Measurements from ENCODE around the gene RCOR3.
"Not testable (repeated sequence)": the region's sequence is repeated elsewhere in the genome, so short reads cannot be mapped to it uniquely, and the experiment has no call there.

RCOR3 gene

GRCh38 chr1:211260141-211261107 is 1.3 kb downstream of the RCOR3 start:
- peak in 1 of 2 experiments; percentile 20 for DNase-seq (ENCODE audit: low read depth in 2 of 2)

DNA sequence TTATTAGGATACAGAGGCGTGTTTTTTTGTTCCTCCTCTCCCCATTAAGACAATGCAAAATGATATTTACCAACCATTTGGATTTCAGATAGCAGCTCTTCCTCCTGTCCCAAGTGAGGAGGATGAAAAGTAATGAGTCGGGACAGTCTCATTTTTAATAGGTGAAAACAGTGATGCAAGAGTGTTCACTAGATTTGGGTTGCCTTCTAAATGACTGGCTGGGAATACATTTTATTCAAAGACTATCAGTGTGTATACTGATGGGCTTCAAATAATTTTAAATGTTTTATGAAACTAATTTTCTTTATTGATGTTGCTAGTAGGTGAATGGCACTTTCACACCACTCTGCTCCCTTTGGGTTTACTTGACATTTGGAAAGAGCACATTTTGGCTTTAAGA is 2.1 kb downstream of the RCOR3 start:
- no peak for DNase-seq (ENCODE audit: low read depth in 2 of 2)

DNA sequence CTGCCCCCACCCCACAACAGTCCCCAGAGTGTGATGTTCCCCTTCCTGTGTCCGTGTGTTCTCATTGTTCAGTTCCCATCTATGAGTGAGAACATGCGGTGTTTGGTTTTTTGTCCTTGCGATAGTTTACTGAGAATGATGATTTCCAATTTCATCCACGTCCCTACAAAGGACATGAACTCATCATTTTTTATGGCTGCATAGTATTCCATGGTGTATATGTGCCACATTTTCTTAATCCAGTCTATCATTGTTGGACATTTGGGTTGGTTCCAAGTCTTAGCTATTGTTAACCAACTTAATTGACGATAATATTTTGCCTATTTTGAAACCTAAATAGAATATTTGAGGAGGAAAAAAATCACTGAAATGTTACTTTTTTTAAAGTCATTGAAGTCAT is 3.9 kb downstream of the RCOR3 start:
- DNase-seq (ENCODE audit: low read depth in 2 of 2) = not testable (repeated sequence)

DNA sequence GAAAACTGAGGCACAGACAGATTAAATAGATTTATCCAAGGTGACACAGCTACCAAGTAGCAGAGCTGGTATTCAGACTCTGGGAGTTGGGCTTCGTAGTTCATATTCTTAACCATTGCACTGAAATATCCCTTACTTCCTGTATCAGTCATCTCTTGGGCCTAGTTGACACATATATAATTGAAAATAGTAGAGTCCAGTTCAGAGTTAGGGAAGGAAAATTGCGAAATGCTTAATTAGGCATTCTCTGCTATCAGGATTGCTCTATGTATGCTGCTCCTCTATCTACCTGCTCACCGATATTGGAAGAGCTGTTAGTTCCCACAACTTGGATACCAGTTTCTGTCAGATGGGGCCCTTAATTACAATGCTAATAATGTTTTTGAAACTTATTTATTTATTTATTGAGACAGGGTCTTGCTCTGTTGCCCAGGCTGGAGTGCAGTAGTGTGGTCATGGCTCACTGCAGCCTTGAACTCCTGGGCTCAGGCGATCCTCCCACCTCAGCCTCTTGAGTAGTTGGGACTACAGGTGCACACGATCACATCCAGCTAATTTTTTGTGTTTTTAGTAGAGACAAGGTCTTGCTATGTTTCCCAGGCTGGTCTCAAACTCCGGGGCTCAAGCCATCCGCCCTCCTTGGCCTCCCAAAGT is 8.2 kb downstream of the RCOR3 start:
- DNase-seq (ENCODE audit: low read depth in 2 of 2) = no peak

DNA sequence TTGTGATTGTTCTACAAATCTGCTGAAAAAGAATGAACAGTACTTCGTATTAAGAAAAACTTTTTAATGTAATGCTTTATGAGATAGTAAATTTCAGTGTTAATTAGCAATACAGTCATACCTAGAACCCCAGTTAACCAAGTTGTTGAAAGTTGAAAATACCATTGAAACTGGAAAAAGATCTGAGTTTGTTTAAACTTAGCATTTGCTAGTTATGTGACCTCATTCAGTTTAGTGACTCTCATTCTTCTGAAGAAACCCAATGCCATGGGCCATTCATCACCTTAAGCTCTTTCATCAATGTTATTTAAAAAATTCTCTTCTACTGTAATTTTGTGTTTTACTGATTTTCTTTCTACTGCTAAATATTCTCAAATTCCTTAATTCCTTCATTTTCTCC is 20.2 kb downstream of the RCOR3 start:
- DNase-seq (ENCODE audit: low read depth in 2 of 2) = no peak

- DNase-seq (ENCODE audit: low read depth in 2 of 2) = no peak
These were observed 21.7 kb downstream of the RCOR3 start for GRCh38 chr1:211280910-211281309.

DNA sequence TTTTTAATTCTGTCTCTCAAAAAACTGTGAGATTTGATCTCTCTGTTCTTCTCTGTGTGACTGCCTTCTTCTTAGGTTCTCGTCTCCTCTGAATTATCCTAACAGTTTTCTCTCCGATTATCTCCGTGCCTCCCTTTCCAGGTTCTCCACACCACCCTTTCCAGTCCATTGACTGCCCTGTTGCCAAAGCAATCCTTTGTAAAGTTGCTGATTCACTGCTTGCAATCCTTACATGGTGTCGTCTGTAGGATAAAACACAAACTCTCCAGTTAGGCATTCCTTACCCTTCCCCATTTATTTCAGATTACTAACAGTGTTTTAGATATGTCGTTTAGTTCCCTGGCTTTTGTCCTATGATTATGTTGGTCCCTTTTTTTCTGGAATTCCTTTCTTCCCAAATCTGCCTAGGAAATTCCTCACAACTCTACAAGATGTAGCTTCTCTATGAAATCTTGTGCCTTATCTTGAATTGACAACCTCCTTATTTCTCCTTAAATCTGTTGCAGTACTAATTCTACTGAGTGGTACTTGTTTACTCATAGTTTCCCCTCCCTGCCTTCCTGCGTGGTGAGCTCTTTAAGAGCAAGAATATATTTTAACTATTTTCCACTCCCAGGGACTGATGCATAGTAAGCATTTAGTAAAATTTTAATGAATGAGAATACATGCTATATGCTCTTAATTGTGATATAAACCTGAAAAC is 22.3 kb downstream of the RCOR3 start:
- DNase-seq (ENCODE audit: low read depth in 2 of 2) = no peak

DNA sequence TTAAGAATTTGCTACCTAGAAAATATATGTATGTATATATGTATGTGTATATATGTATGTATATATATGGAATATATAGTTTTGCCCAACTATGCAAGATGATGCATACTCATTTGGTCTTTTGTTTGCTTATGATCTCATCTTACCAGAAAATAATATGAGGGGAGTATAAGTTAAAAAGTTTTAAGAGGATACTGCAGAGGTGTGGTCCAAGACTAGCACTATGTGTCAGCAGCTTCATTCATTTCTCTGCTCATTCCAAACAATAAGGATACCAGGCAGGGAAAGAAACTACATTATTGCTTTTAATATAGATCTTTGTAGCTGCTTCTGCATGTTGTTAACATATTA is 22.8 kb downstream of the RCOR3 start:
- DNase-seq (ENCODE audit: low read depth in 2 of 2) = no peak

GRCh38 chr1:211285196-211285595 is 26.0 kb downstream of the RCOR3 start:
- no peak for DNase-seq (ENCODE audit: low read depth in 2 of 2)

DNA sequence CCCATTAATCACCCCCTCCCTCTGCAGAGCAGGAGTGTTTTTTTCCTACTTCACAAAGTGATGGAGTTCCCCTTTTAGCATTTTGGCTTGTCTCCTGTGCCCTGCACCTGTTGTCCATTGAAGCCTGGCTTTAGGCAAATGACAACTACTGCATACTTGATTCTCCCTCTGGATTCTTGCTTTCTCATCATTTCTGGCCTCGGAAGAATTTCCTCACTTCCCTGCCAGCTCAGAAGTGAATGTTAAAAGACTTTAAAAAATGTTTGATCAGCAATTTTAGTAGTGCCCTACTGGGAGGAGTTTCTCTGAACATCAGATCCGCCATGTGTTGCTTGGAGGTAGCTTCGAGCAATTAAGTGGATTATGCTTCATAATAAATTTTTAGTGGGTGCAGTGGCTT is 28.1 kb downstream of the RCOR3 start:
- DNase-seq (ENCODE audit: low read depth in 2 of 2) = no peak

DNA sequence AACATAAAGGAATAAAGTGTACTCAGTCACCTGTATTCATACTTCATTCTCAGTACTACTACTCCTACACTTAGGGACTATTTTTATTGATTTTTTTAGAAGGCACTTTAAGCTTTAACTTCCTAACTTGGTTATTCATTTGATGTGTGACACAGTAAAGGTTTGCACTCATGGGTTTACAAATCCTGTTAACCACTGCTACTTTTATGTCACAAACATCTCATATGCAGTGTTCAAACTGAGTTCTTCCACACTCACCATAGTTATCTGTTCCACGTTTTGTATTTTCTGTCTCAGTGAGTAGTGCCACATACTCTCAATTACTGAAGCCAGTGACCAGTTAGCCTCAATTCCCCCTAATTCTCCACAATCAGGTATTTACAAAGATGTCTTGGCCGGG is 33.2 kb downstream of the RCOR3 start:
- no peak for DNase-seq (ENCODE audit: low read depth in 2 of 2)

DNA sequence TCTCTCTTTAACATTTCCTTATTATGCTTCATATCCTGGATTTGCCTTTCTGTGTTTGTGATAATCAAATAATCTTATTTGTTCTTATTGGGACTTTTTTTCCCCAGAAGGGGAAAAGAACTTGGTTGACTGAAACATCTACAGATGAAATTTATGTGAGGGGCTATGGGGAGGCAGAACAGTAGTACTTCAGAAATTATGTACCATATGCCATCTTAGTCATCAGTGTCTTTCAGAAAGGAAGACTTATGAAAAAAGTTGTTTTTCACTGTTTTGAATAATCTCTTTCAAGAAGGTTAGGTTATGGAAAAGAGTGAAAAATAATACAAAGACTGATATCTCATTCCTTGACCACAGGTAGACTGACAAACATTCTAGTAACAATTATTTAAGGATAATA is 37.2 kb downstream of the RCOR3 start:
- no peak for DNase-seq (ENCODE audit: low read depth in 2 of 2)

GRCh38 chr1:211305044-211305443 is 45.9 kb downstream of the RCOR3 start:
- DNase-seq (ENCODE audit: low read depth in 2 of 2) = no peak

DNA sequence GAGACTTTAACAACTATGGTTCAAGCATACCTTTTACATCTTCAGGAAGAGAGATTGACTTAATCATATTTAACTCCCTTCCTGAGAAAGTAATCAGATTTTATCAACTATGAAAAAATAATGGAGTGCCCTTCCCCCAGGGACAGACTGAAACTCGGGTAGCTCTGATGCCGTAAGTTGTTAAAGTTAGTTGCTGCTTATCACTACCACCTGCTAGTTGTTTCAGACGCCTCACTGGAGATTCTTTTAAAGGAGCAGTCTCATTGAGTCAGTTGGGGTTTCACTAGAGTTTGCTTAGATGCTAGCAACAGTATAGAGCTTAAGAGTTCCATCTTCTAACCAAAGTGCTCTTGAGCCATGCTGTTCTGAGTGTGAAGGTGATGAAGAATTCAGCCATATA is 50.5 kb downstream of the RCOR3 start:
- DNase-seq (ENCODE audit: low read depth in 2 of 2) = no peak

DNA sequence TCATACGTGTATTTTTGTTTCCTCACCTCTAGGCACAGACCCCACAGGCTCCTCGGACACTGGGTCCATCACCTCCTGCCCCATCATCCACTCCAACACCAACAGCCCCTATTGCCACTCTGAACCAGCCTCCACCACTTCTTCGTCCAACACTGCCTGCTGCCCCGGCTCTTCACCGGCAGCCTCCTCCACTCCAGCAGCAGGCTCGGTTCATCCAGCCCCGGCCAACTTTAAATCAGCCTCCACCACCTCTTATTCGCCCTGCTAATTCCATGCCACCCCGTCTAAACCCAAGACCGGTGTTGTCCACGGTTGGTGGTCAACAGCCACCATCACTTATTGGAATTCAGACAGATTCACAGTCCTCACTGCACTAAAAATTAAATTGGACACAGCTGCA is 54.2 kb downstream of the RCOR3 start:
- no peak for DNase-seq (ENCODE audit: low read depth in 2 of 2)

DNA sequence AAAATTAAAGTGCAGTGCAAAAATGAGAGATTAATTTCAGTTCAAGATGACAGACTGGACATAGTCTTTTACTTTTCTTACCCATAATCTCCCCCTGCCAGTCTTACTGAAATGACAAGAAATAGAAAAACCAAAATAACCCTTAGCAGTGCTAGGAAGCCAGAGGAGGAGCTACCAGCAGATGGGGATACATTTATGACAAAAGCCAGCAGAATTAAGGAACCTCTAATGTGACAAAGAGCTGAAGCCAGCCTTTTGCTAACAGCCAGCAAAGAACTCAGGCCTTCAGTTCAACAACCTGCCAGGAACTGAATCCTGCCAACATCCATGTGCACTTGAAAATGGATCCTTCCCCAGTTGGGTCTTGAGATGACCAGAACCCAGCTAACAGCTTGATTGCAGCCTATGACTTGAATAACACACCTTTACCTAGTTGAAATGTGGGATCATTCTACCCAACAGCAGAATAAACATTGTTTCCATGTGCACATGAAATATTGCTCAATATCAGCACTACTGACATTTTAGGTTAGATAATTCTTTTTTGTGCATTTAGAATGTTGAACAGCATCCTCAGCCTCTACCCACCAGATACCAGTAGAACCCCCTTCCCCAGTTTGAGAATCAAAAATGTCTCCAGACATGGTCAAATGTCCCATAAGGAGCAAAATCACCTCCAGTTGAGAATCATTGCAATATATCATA is 59.6 kb downstream of the RCOR3 start:
- DNase-seq (ENCODE audit: low read depth in 2 of 2) = no peak

- no peak for DNase-seq (ENCODE audit: low read depth in 2 of 2)
These were observed 60.7 kb downstream of the RCOR3 start for GRCh38 chr1:211319892-211320291.

DNA sequence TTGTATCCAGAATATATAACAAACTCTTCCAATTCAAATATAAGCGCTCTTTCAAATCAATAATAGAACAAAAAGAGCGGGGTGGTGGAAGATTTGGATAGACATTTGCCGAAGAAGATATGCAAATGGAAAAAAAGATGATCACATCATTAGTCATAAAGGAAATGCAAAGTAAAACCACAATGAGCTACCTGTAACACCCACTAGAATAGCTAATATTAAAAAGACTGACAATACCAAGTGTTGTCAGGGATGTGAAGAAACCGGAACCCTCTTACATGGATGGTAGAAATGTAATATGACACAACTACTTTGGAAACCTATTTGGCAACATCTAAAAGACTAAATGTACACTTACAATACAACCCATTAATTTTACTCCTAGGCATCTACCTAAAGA is 61.8 kb downstream of the RCOR3 start:
- DNase-seq (ENCODE audit: low read depth in 2 of 2) = no peak

DNA sequence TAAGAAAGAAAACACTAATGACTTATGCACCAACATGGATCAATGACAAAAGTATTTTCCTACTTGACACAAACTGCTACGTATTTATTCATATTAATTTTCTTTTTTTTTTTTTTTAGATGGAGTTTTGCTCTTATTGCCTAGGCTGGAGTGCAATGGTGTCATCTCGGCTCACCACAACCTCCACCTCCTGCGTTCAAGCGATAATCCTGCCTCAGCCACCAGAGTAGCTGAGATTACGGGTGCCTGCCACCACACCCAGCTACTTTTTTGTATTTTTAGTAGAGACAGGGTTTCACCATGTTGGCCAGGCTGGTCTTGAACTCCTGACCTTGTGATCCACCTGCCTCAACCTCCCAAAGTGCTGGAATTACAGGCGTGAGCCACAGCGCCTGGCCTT is 62.5 kb downstream of the RCOR3 start:
- not testable (repeated sequence) for DNase-seq (ENCODE audit: low read depth in 2 of 2)

- peak; percentile 22 to 32 for DNase-seq (ENCODE audit: low read depth in 2 of 2)
These were observed 64.2 kb downstream of the RCOR3 start for GRCh38 chr1:211323156-211324063.
